HG03457 (cell line): ENCODE measurements around the gene CDRT15.
"Not testable (repeated sequence)": the region's sequence is repeated elsewhere in the genome, so short reads cannot be mapped to it uniquely, and the experiment has no call there.

Experiments used
- ATAC-seq: cut with Tn5 transposase; IDR thresholded peaks from one replicate; pipeline ENCODE4 v1.9.1; 2021; ENCODE audit warnings: moderate number of reproducible peaks; ENCODE audit not compliant: unreplicated experiment

The CDRT15 gene

GRCh38 chr17:14209215-14209614, 27.4 kb downstream of the CDRT15 start:
- no peak for ATAC-seq

GRCh38 chr17:14207791-14208190, 28.9 kb downstream of the CDRT15 start:
- ATAC-seq, result no peak

- ATAC-seq, result no peak
These were observed 29.8 kb downstream of the CDRT15 start for GRCh38 chr17:14206891-14207290.

GRCh38 chr17:14205992-14206461, 30.6 kb downstream of the CDRT15 start:
- no peak for ATAC-seq

GRCh38 chr17:14205380-14205779, 31.3 kb downstream of the CDRT15 start:
- no peak for ATAC-seq

- no peak for ATAC-seq
These were observed 32.1 kb downstream of the CDRT15 start for GRCh38 chr17:14204546-14204945.

GRCh38 chr17:14204084-14204483, 32.6 kb downstream of the CDRT15 start:
- ATAC-seq, result no peak

- no peak for ATAC-seq
These were observed 33.3 kb downstream of the CDRT15 start for GRCh38 chr17:14203388-14203787.

GRCh38 chr17:14202388-14203166, 34.1 kb downstream of the CDRT15 start:
- no peak for ATAC-seq

GRCh38 chr17:14201988-14202380, 34.7 kb downstream of the CDRT15 start:
- ATAC-seq, result no peak

GRCh38 chr17:14201021-14201987, 35.4 kb downstream of the CDRT15 start:
- ATAC-seq, result no peak

GRCh38 chr17:14200354-14200753, 36.3 kb downstream of the CDRT15 start:
- ATAC-seq, result no peak

- ATAC-seq, result no peak
These were observed 37.1 kb downstream of the CDRT15 start for GRCh38 chr17:14199601-14200000.

- no peak for ATAC-seq
These were observed 38.1 kb downstream of the CDRT15 start for GRCh38 chr17:14198575-14198974.

GRCh38 chr17:14198013-14198412, 38.6 kb downstream of the CDRT15 start:
- no peak for ATAC-seq

GRCh38 chr17:14197586-14197985, 39.1 kb downstream of the CDRT15 start:
- ATAC-seq, result no peak

GRCh38 chr17:14197057-14197456, 39.6 kb downstream of the CDRT15 start:
- ATAC-seq, result no peak

- no peak for ATAC-seq
These were observed 40.2 kb downstream of the CDRT15 start for GRCh38 chr17:14196377-14196997.

GRCh38 chr17:14192636-14193344, 43.9 kb downstream of the CDRT15 start:
- peak; percentile 72 for ATAC-seq

- ATAC-seq, result not testable (repeated sequence)
These were observed 44.6 kb downstream of the CDRT15 start for GRCh38 chr17:14192039-14192438.

GRCh38 chr17:14191469-14191868, 45.2 kb downstream of the CDRT15 start:
- not testable (repeated sequence) for ATAC-seq
